Activated CD8-positive, alpha-beta T cell treated with anti-CD3 and anti-CD28 coated beads for 36 hours (primary cell): ENCODE measurements around the gene ACVRL1. TPM values are rescaled to one million over a fixed set of nuclear protein-coding genes. Genes with fewer than 3 reads are reported as not detected.

Source experiments
- ATAC-seq: fragments of 200-7000 bp; cut with Tn5 transposase; one replicate; pipeline ENCODE4 v1.10.0; 2021; ENCODE audit warnings: mild to moderate bottlenecking, moderate library complexity
- CTCF ChIA-PET: fragments of 350-600 bp; sonication (Branson Sonifier 250); formaldehyde crosslinking; loops from one replicate; lab custom pipeline; 2021; ENCODE audit warnings: antibody characterized with exemption; lab: Charles Lee
- POLR2A ChIA-PET: fragments of 350-600 bp; sonication (Branson Sonifier 250); formaldehyde crosslinking; loops from one replicate; lab custom pipeline; 2021; ENCODE audit warnings: antibody characterized with exemption; lab: Charles Lee
- DNase-seq: peaks from one replicate; pipeline ENCODE4 v3.0.0-alpha.2; 2020
- H3K27ac Mint-ChIP-seq: one replicate; pipeline ENCODE4 v1.8.0; 2021; ENCODE audit warnings: mild to moderate bottlenecking, mixed read lengths
- H3K27me3 Mint-ChIP-seq: one replicate; pipeline ENCODE4 v1.8.0; 2021; ENCODE audit warnings: mixed read lengths
- H3K36me3 Mint-ChIP-seq: one replicate; pipeline ENCODE4 v1.8.0; 2021; ENCODE audit warnings: low read depth, mixed read lengths
- H3K4me1 Mint-ChIP-seq: one replicate; pipeline ENCODE4 v1.8.0; 2021; ENCODE audit warnings: low read depth, mixed read lengths
- H3K4me3 Mint-ChIP-seq: one replicate; pipeline ENCODE4 v1.8.0; 2021; ENCODE audit warnings: mild to moderate bottlenecking, moderate library complexity, mixed read lengths
- H3K9me3 Mint-ChIP-seq: one replicate; pipeline ENCODE4 v1.8.0; 2021; ENCODE audit warnings: mixed read lengths
- intact Hi-C: fragments of 100-400 bp; cut with micrococcal nuclease; formaldehyde crosslinking; loops from one replicate; pipeline ENCODE4 v1.10.0; 2022
- total RNA-seq, 2 experiments: library from RNA; stranded (reverse); gene quantifications; one replicate each; pipeline ENCODE4 v1.2.3, GENCODE V29; 2021
- TF ChIP-seq, protein P1 (sequence below): fragments of 200-600 bp; IDR thresholded peaks from one replicate; pipeline ENCODE4 v1.8.0; 2022; ENCODE audit warnings: antibody characterized with exemption, mild to moderate bottlenecking

The ACVRL1 gene
- total RNA-seq, result not detected

DNA sequence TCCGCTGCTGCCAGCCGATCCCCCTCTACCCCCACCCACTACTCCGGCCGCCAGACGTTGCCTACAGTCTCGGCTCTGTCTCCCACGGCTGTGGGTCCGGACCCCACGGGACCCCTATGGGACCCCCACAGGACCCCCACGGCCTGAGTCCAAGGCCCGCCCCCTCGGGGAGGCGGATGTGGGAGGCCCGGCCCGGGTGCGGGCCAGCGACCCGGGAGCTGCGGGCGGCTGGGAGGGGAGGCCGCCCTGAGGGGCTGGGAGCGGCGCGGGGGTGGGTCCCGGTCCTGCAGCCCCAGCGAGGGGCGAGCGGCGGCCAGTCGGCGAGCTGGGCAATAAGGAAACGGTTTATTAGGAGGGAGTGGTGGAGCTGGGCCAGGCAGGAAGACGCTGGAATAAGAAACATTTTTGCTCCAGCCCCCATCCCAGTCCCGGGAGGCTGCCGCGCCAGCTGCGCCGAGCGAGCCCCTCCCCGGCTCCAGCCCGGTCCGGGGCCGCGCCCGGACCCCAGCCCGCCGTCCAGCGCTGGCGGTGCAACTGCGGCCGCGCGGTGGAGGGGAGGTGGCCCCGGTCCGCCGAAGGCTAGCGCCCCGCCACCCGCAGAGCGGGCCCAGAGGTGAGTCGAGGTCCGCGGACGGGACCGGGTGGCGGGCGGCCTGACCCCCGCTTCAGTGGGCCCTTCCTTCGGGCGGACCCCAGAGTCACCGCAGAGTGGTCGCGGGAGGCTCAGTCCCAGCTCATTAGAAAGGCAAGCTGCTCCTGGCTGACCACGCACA lies at the start of gene ACVRL1:
Gene ACVRL1 (plus strand): TSS at position 422 of the 773 bp plus-strand sequence. CDS start 4,971 bp downstream, outside the sequence.
- ATAC-seq, result no peak
- TF ChIP-seq, protein P1, sequence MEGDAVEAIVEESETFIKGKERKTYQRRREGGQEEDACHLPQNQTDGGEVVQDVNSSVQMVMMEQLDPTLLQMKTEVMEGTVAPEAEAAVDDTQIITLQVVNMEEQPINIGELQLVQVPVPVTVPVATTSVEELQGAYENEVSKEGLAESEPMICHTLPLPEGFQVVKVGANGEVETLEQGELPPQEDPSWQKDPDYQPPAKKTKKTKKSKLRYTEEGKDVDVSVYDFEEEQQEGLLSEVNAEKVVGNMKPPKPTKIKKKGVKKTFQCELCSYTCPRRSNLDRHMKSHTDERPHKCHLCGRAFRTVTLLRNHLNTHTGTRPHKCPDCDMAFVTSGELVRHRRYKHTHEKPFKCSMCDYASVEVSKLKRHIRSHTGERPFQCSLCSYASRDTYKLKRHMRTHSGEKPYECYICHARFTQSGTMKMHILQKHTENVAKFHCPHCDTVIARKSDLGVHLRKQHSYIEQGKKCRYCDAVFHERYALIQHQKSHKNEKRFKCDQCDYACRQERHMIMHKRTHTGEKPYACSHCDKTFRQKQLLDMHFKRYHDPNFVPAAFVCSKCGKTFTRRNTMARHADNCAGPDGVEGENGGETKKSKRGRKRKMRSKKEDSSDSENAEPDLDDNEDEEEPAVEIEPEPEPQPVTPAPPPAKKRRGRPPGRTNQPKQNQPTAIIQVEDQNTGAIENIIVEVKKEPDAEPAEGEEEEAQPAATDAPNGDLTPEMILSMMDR, result no peak
- Mint-ChIP-seq H3K36me3 (no peaks in the 10 kb centered on the region), H3K4me3 (no peak within 1 kb of the TSS), H3K4me1 (no peaks in the 10 kb centered on the region), H3K27me3 (peaks cover 22% of the 10 kb centered on the region), H3K27ac (no peak within 1 kb of the TSS), H3K9me3 (no peaks in the 10 kb centered on the region)
- intact Hi-C loops, result no loop called here
- POLR2A ChIA-PET, result no interaction called here
- CTCF ChIA-PET, result interaction anchor here (1.2 to 2.1 kb wide), 4 partner anchors 14 to 163 kb away, joined by 3 to 8 read pairs (median 3); partner anchors contain the start of gene ATG101
- DNase-seq, result no peak

DNA sequence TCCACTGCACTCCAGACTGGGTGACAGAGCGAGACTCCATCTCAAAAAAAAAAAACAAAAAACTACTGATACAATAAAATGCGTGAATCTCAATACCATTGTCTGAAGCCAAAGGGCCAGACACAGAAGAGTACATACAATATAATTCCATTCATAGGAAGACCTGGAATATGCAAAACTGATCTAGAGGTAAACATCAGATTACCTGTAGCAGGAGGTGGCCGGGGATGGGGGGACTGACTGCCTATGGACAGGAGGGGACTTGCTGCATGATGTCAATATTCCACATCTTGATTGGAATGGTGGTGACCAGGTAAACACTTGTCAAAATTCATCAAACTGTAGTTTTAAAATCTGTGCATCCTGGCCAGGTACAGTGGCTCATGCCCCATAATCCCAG lies 46.3 kb upstream of the ACVRL1 start:
- intact Hi-C loops, result no loop called here
- ChIA-PET POLR2A (no interaction called here), CTCF (interaction anchor here (1.8 kb wide), 1 partner anchor 14 kb away, joined by 9 read pairs; no protein-coding TSS in a partner anchor)
- Mint-ChIP-seq H3K4me1 (peaks cover 6% of the 10 kb centered on the region), H3K27ac (no peak overlapping the region), H3K36me3 (no peaks in the 10 kb centered on the region), H3K27me3 (peaks cover 44% of the 10 kb centered on the region), H3K9me3 (no peaks in the 10 kb centered on the region), H3K4me3 (no peak overlapping the region)
- no peak for DNase-seq
- ATAC-seq, result no peak
- TF ChIP-seq, protein P1, result no peak

DNA sequence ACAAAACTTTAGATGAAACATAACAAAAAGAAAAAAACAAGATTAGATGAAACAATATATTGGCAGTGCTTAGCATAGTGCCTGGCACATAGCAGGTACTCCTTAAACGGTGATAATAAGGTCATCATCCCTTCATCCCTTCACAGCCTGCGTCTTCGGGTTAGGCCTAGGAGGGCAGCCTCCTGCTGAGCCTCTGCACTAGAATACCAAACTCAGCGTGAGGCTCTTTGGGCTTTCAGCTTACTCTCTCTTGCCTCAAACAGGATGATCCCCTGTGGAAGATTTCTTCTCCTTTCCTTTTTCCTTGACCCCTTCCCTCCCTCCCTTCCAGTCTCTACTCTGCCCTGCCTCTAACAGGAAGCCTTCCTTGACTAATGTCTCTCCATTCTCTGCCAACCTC lies 44.4 kb upstream of the ACVRL1 start:
- TF ChIP-seq, protein P1, result no peak
- no peak for ATAC-seq
- DNase-seq, result no peak
- intact Hi-C loops, result no loop called here
- Mint-ChIP-seq H3K4me3 (no peak overlapping the region), H3K27me3 (peaks cover 42% of the 10 kb centered on the region), H3K36me3 (no peaks in the 10 kb centered on the region), H3K9me3 (no peaks in the 10 kb centered on the region), H3K4me1 (peaks cover 6% of the 10 kb centered on the region), H3K27ac (no peak overlapping the region)
- ChIA-PET POLR2A (interaction anchor here (0.6 kb wide), 1 partner anchor 245 kb away, joined by 4 read pairs; no protein-coding TSS in a partner anchor), CTCF (interaction anchor here (0.5 to 2.4 kb wide), 5 partner anchors 12 to 218 kb away, joined by 3 to 20 read pairs (median 9); no protein-coding TSS in a partner anchor)

DNA sequence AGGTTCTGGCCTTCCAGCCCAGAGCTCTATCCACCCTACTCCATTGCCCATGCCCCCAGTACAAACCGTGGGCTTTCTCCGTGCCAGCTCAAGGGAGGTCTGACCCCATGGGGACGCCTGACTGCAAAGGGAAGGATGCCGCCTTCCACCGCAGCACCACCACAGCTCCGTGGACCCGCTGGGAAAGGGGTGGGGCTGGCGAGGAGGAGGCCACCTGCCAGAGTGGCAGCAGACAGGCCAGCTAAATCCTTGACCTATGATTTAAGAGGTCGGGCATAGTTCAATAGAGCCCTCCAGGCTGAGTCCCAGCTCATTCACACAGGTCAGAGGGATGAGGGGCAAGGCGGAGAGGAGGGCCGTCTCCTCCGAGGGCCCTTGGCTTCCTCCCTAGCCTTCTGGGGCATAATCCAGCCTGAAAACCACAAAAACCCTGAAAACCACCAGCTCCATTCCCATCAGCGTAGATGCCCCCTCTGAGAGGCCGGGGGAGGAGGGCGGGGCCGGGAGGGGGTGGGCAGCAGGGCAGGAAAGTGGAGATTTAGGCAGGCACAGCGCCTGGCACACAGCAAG lies 43.9 kb upstream of the ACVRL1 start:
- Mint-ChIP-seq H3K27me3 (peaks cover 47% of the 10 kb centered on the region), H3K4me3 (peak overlapping the region; percentile 21), H3K4me1 (peaks cover 9% of the 10 kb centered on the region), H3K27ac (no peak overlapping the region), H3K36me3 (no peaks in the 10 kb centered on the region), H3K9me3 (no peaks in the 10 kb centered on the region)
- intact Hi-C loops, result no loop called here
- no peak for ATAC-seq
- TF ChIP-seq, protein P1, result no peak
- no peak for DNase-seq
- CTCF ChIA-PET, result interaction anchor here (0.5 to 2.4 kb wide), 4 partner anchors 11 to 218 kb away, joined by 3 to 20 read pairs (median 6); no protein-coding TSS in a partner anchor
- POLR2A ChIA-PET, result interaction anchor here (0.6 to 1.3 kb wide), 2 partner anchors 18 to 245 kb away, joined by 4 read pairs; no protein-coding TSS in a partner anchor
